SK-N-SH treated with all-trans-retinoic acid at 6 μM for 48 hours (cell line): Measurements from ENCODE around the gene FGF14.

ENCODE experiments used
- ATAC-seq: fragments of 200-7000 bp; cut with Tn5 transposase; 3 replicates; pipeline ENCODE4 v1.9.1; 2020; ENCODE audit warnings: mild to moderate bottlenecking, moderate library complexity
- ARNTL ChIP-seq: fragments of 450-650 bp; formaldehyde crosslinking; IDR thresholded peaks from 2 replicates; pipeline ENCODE4 v1.5.0; 2020; ENCODE audit warnings: low read depth, mild to moderate bottlenecking, moderate library complexity, borderline replicate concordance
- BACH2 ChIP-seq: fragments of 250-450 bp; sonication (Bioruptor Pico); IDR thresholded peaks from 2 replicates; pipeline ENCODE4 v1.9.0; 2021; ENCODE audit warnings: mild to moderate bottlenecking, borderline replicate concordance
- CREB5 ChIP-seq: fragments of 250-450 bp; sonication (Bioruptor Pico); IDR thresholded peaks from 2 replicates; pipeline ENCODE4 v1.5.1; 2020; ENCODE audit warnings: low read depth, mild to moderate bottlenecking, moderate library complexity
- CSDC2 ChIP-seq: fragments of 250-450 bp; sonication (Bioruptor Pico); IDR thresholded peaks from 2 replicates; pipeline ENCODE4 v1.5.0; 2020; ENCODE audit warnings: mild to moderate bottlenecking, moderate library complexity
- ESRRG ChIP-seq: fragments of 250-450 bp; sonication (Bioruptor Pico); IDR thresholded peaks from 2 replicates; pipeline ENCODE4 v1.6.1; 2021; ENCODE audit warnings: mild to moderate bottlenecking
- GLIS3 ChIP-seq: fragments of 250-450 bp; sonication (Bioruptor Pico); IDR thresholded peaks from 2 replicates; pipeline ENCODE4 v1.5.0; 2020; ENCODE audit warnings: mild to moderate bottlenecking, moderate library complexity
- ISL1 ChIP-seq: fragments of 250-450 bp; sonication (Bioruptor Pico); IDR thresholded peaks from 2 replicates; pipeline ENCODE4 v2.1.2; 2022; ENCODE audit warnings: mild to moderate bottlenecking, moderate library complexity
- OSR1 ChIP-seq: fragments of 250-450 bp; sonication (Bioruptor Pico); IDR thresholded peaks from 2 replicates; pipeline ENCODE4 v1.8.0; 2022; ENCODE audit warnings: moderate library complexity, mild to moderate bottlenecking, inconsistent platforms
- PPARA ChIP-seq: fragments of 250-450 bp; sonication (Bioruptor Pico); IDR thresholded peaks from 2 replicates; pipeline ENCODE4 v1.5.0; 2020; ENCODE audit warnings: mild to moderate bottlenecking, borderline replicate concordance
- RARB ChIP-seq: fragments of 250-450 bp; sonication (Bioruptor Pico); IDR thresholded peaks from 2 replicates; pipeline ENCODE4 v1.8.0; 2021; ENCODE audit warnings: mild to moderate bottlenecking, moderate library complexity
- SNAI2 ChIP-seq: fragments of 250-450 bp; sonication (Bioruptor Pico); IDR thresholded peaks from 2 replicates; pipeline ENCODE4 v1.5.0; 2020; ENCODE audit warnings: mild to moderate bottlenecking, moderate library complexity
- TCF4 ChIP-seq: fragments of 250-450 bp; sonication (Bioruptor Pico); IDR thresholded peaks from 2 replicates; pipeline ENCODE4 v1.8.0; 2021; ENCODE audit warnings: mild to moderate bottlenecking, moderate library complexity, borderline replicate concordance
- TSHZ2 ChIP-seq: fragments of 250-450 bp; sonication (Bioruptor Pico); IDR thresholded peaks from 2 replicates; pipeline ENCODE4 v1.5.0; 2020; ENCODE audit warnings: mild to moderate bottlenecking, moderate library complexity
- ZC3H10 ChIP-seq: fragments of 250-450 bp; sonication (Bioruptor Pico); IDR thresholded peaks from 2 replicates; pipeline ENCODE4 v1.5.1; 2021; ENCODE audit warnings: mild to moderate bottlenecking, moderate library complexity
- ZFP3 ChIP-seq: fragments of 250-450 bp; sonication (Bioruptor Pico); IDR thresholded peaks from 2 replicates; pipeline ENCODE4 v1.5.0; 2020; ENCODE audit warnings: mild to moderate bottlenecking, moderate library complexity
- ZFP30 ChIP-seq: fragments of 450-650 bp; formaldehyde crosslinking; IDR thresholded peaks from 2 replicates; pipeline ENCODE4 v1.5.0; 2022; ENCODE audit warnings: mild to moderate bottlenecking, moderate library complexity
- ZNF565 ChIP-seq: fragments of 450-650 bp; formaldehyde crosslinking; conservative IDR thresholded peaks from 2 replicates; pipeline ENCODE4 v1.5.0; 2020; ENCODE audit warnings: low read depth, mild to moderate bottlenecking, moderate library complexity
- ZNF70 ChIP-seq: fragments of 450-650 bp; formaldehyde crosslinking; IDR thresholded peaks from 2 replicates; pipeline ENCODE4 v1.5.0; 2020; ENCODE audit warnings: mild to moderate bottlenecking, moderate library complexity
- ZNF8 ChIP-seq: fragments of 450-650 bp; formaldehyde crosslinking; IDR thresholded peaks from 2 replicates; pipeline ENCODE4 v1.5.0; 2020; ENCODE audit warnings: mild to moderate bottlenecking, moderate library complexity
- TF ChIP-seq, protein P1 (sequence below): fragments of 250-450 bp; sonication (Bioruptor Pico); IDR thresholded peaks from 2 replicates; pipeline ENCODE4 v1.5.1; 2021; ENCODE audit warnings: mild to moderate bottlenecking, moderate library complexity
- TF ChIP-seq, protein P2 (sequence below): fragments of 250-450 bp; sonication (Bioruptor Pico); IDR thresholded peaks from 2 replicates; pipeline ENCODE4 v1.8.0; 2021; ENCODE audit warnings: low read depth, mild to moderate bottlenecking, moderate library complexity, borderline replicate concordance

Gene FGF14

DNA sequence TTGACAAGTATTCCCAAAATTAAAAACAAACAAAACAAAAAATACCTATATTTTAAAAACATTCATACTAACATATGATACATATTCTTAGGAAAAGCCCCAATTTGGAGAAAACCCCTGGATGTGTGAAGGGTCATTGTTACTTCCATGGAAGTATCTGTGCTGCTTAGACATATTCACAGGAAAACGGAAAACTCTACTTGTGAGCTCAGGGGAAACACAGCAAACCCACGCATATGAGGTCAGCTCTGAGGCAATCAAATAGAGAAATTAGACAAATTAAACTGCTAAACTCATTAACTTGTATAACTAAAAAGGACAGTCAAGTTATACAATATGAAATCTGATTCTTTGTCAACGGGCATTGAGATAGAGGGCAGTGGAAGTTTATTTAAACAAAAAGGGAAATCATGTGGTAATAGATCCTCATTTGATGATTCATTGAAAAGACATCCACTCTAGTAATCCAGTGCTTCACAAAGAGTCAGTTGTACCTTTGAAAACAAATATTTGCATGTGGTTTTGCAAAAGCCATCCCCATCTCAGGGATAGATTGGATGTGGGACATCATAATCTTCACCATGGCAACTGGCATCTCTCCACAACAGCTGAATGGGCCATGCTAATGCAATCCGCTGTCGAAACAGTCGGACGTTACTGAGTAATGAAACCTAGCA, 526.0 kb downstream of the FGF14 start:
- peak; percentile 79 for ATAC-seq
- TF ChIP-seq ZC3H10 (peak; percentile 61; the same call in 1 of the 2 replicates), TCF4 (no peak), ZNF8 (no peak), CREB5 (CRISPR knock-in tag) (peak; percentile 63; the same call in 1 of the 2 replicates), TSHZ2 (CRISPR knock-in tag) (no peak), BACH2 (CRISPR knock-in tag) (no peak), ZFP30 (CRISPR knock-in tag) (no peak), ZNF565 (CRISPR knock-in tag) (no peak), ESRRG (CRISPR knock-in tag) (no peak), PPARA (CRISPR knock-in tag) (no peak), ARNTL (CRISPR knock-in tag) (no peak), OSR1 (CRISPR knock-in tag) (no peak), ZNF70 (CRISPR knock-in tag) (no peak), CSDC2 (CRISPR knock-in tag) (no peak), RARB (CRISPR knock-in tag) (no peak), SNAI2 (CRISPR knock-in tag) (no peak), GLIS3 (CRISPR knock-in tag) (no peak), ZFP3 (CRISPR knock-in tag) (no peak), ISL1 (CRISPR knock-in tag) (peak; percentile 71)
- TF ChIP-seq, protein P1, sequence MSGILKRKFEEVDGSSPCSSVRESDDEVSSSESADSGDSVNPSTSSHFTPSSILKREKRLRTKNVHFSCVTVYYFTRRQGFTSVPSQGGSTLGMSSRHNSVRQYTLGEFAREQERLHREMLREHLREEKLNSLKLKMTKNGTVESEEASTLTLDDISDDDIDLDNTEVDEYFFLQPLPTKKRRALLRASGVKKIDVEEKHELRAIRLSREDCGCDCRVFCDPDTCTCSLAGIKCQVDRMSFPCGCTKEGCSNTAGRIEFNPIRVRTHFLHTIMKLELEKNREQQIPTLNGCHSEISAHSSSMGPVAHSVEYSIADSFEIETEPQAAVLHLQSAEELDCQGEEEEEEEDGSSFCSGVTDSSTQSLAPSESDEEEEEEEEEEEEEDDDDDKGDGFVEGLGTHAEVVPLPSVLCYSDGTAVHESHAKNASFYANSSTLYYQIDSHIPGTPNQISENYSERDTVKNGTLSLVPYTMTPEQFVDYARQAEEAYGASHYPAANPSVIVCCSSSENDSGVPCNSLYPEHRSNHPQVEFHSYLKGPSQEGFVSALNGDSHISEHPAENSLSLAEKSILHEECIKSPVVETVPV (CRISPR knock-in tag): no peak
- TF ChIP-seq, protein P2, sequence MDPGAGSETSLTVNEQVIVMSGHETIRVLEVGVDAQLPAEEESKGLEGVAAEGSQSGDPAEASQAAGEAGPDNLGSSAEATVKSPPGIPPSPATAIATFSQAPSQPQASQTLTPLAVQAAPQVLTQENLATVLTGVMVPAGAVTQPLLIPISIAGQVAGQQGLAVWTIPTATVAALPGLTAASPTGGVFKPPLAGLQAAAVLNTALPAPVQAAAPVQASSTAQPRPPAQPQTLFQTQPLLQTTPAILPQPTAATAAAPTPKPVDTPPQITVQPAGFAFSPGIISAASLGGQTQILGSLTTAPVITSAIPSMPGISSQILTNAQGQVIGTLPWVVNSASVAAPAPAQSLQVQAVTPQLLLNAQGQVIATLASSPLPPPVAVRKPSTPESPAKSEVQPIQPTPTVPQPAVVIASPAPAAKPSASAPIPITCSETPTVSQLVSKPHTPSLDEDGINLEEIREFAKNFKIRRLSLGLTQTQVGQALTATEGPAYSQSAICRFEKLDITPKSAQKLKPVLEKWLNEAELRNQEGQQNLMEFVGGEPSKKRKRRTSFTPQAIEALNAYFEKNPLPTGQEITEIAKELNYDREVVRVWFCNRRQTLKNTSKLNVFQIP (CRISPR knock-in tag): no peak

DNA sequence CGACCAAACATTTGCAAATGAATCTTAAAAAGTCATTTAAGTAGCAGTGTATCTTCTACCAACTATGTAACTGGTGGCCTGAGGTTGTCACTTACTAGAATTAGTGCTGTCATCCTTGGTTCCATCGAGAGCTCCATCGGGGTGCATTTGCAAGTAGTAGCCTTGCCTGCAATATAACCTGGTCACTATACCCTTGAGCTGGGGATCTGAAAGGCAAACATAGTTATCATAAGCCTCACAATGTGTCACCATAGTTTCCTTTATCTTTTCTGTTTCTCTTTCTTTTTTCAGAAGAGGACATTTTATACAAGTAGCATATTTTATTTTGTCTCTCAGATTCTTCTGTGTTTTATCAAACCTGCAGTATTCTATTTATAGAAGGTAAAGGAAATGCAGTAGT, 526.8 kb downstream of the FGF14 start:
- TF ChIP-seq ZNF8 (no peak), ZFP30 (CRISPR knock-in tag) (no peak), ZNF70 (CRISPR knock-in tag) (no peak), RARB (CRISPR knock-in tag) (no peak), ISL1 (CRISPR knock-in tag) (no peak), GLIS3 (CRISPR knock-in tag) (no peak), TSHZ2 (CRISPR knock-in tag) (no peak), ZFP3 (CRISPR knock-in tag) (no peak), CREB5 (CRISPR knock-in tag) (no peak)
- TF ChIP-seq, all 23 proteins: peak for 0
- no peak for ATAC-seq
